H1 (cell line): Measurements from ENCODE around the gene TLR2. TPM values are rescaled to one million over a fixed set of nuclear protein-coding genes. Genes with fewer than 3 reads are reported as not detected.

Experiments used
- CTCF ChIA-PET: fragments of 300-600 bp; sonication (Branson Sonifier 250); formaldehyde crosslinking; loops from one replicate; lab custom pipeline; 2021; ENCODE audit not compliant: partially characterized antibody; lab: Charles Lee
- POLR2A ChIA-PET: fragments of 300-600 bp; sonication (Branson Sonifier 250); formaldehyde crosslinking; loops from one replicate; lab custom pipeline; 2021; ENCODE audit warnings: inconsistent platforms; ENCODE audit not compliant: partially characterized antibody; lab: Charles Lee
- DNase-seq, 2 experiments: peaks; one replicate each; pipeline versions ENCODE4 v3.0.0 to v3.0.0-alpha.2; 2010 to 2022; ENCODE audit warnings: low spot score in 2 of 2, low read depth in 1 of 2, mixed read lengths in 1 of 2
- FAIRE-seq: peaks from 2 replicates; lab custom pipeline; 2011; peaks lifted over from hg19 to GRCh38; lab: Jason Lieb, UNC
- H2AFZ ChIP-seq: 2 replicates; pipeline ENCODE4 v1.8.1; 2012; ENCODE audit warnings: low read length, inconsistent platforms
- H2AK5ac ChIP-seq: 2 replicates; pipeline ENCODE4 v1.6.1; 2013; ENCODE audit warnings: low read depth, low read length
- H2BK120ac ChIP-seq: replicated peaks from 2 replicates; pipeline ENCODE3; 2013; ENCODE audit warnings: low read depth, low read length, inconsistent platforms
- H2BK12ac ChIP-seq: 2 replicates; pipeline ENCODE4 v1.6.1; 2013; ENCODE audit warnings: low read depth, low read length
- H2BK15ac ChIP-seq: 2 replicates; pipeline ENCODE4 v1.6.1; 2013; ENCODE audit warnings: low read length
- H2BK20ac ChIP-seq: 2 replicates; pipeline ENCODE4 v1.6.1; 2013; ENCODE audit warnings: low read length
- H2BK5ac ChIP-seq: 2 replicates; pipeline ENCODE4 v1.6.1; 2013; ENCODE audit warnings: low read depth, low read length
- H3K14ac ChIP-seq: 2 replicates; pipeline ENCODE4 v1.6.1; 2013; ENCODE audit warnings: inconsistent platforms; ENCODE audit not compliant: insufficient read length
- H3K18ac ChIP-seq: 2 replicates; pipeline ENCODE4 v1.6.1; 2013; ENCODE audit warnings: low read length; ENCODE audit errors: extremely low read depth
- H3K23ac ChIP-seq: 2 replicates; pipeline ENCODE4 v1.6.1; 2013; ENCODE audit warnings: inconsistent platforms; ENCODE audit not compliant: insufficient read length
- H3K23me2 ChIP-seq: 2 replicates; pipeline ENCODE4 v1.6.1; 2013; ENCODE audit warnings: low read depth, low read length
- H3K27ac ChIP-seq: 2 replicates; pipeline ENCODE4 v1.6.1; 2011; ENCODE audit warnings: low read depth, low read length, inconsistent platforms
- H3K27me3 ChIP-seq, 4 experiments: replicated peaks in 1 of 4; 1 replicate in 1 of 4; 2 replicates in 3 of 4; pipeline versions ENCODE4 v1.6.1 to v1.8.1; 2011 to 2013; ENCODE audit warnings: low read length in 3 of 4, mild to moderate bottlenecking in 3 of 4, inconsistent platforms in 2 of 4, mixed read lengths in 2 of 4, moderate library complexity in 1 of 4; ENCODE audit not compliant: control insufficient read depth in 3 of 4, insufficient read depth in 3 of 4; ENCODE audit errors: extremely low read depth in 1 of 4
- H3K36me3 ChIP-seq, 4 experiments: 2 replicates each; pipeline versions ENCODE4 v1.6.1 to v1.8.1; 2011 to 2013; ENCODE audit warnings: mild to moderate bottlenecking in 4 of 4, low read length in 3 of 4, moderate library complexity in 2 of 4, control low read depth in 1 of 4, inconsistent platforms in 1 of 4; ENCODE audit not compliant: insufficient read depth in 4 of 4, control insufficient read depth in 2 of 4
- H3K4ac ChIP-seq: replicated peaks from 2 replicates; pipeline ENCODE3; 2013; ENCODE audit warnings: low read length, low read depth, mixed read lengths, inconsistent platforms; ENCODE audit not compliant: insufficient read length
- H3K4me1 ChIP-seq, 4 experiments: replicated peaks in 1 of 4; 1 replicate in 1 of 4; 2 replicates in 3 of 4; pipeline versions ENCODE4 v1.6.1 to v1.8.1; 2011 to 2013; ENCODE audit warnings: low read length in 3 of 4, inconsistent platforms in 2 of 4, mixed read lengths in 1 of 4; ENCODE audit not compliant: insufficient read depth in 4 of 4, control insufficient read depth in 3 of 4
- H3K4me2 ChIP-seq, 2 experiments: 2 replicates each; pipeline versions ENCODE4 v1.6.1 to v1.8.1; 2011 to 2013; ENCODE audit warnings: low read depth in 2 of 2, low read length in 2 of 2, control low read depth in 1 of 2, inconsistent platforms in 1 of 2, mild to moderate bottlenecking in 1 of 2; ENCODE audit not compliant: insufficient read depth in 1 of 2
- H3K4me3 ChIP-seq, 4 experiments: fragments of 200-600, 300-600 bp in 1 of 4; sonication (generic), shearing (Covaris generic), sonication (Bioruptor Twin) in 1 of 4; 2 replicates each; pipeline versions ENCODE4 v1.5.1 to v1.8.1; 2011 to 2016; ENCODE audit warnings: low read length in 4 of 4, low read depth in 3 of 4, control low read depth in 2 of 4, inconsistent platforms in 2 of 4, mild to moderate bottlenecking in 2 of 4, mixed read lengths in 1 of 4, moderate library complexity in 1 of 4; ENCODE audit not compliant: insufficient read depth in 2 of 4; ENCODE audit errors: extremely low read depth in 1 of 4
- H3K56ac ChIP-seq: replicated peaks from 2 replicates; pipeline ENCODE3; 2013; ENCODE audit warnings: low read depth, mild to moderate bottlenecking, mixed read lengths, low read length, inconsistent platforms; ENCODE audit not compliant: insufficient read length
- H3K79me1 ChIP-seq: 2 replicates; pipeline ENCODE4 v1.6.1; 2013; ENCODE audit warnings: low read depth, low read length, control low read depth
- H3K79me2 ChIP-seq, 2 experiments: 2 replicates each; pipeline versions ENCODE4 v1.6.1 to v1.8.1; 2012 to 2013; ENCODE audit warnings: low read length in 2 of 2, mild to moderate bottlenecking in 2 of 2, inconsistent platforms in 1 of 2; ENCODE audit not compliant: insufficient read depth in 2 of 2, control insufficient read depth in 1 of 2
- H3K9ac ChIP-seq, 4 experiments: replicated peaks in 1 of 4; 1 replicate in 1 of 4; 2 replicates in 3 of 4; pipeline versions ENCODE4 v1.6.1 to v1.8.1; 2011 to 2013; ENCODE audit warnings: low read depth in 3 of 4, low read length in 3 of 4, control low read depth in 2 of 4, mild to moderate bottlenecking in 2 of 4, moderate library complexity in 2 of 4, inconsistent platforms in 1 of 4; ENCODE audit errors: extremely low read depth in 1 of 4
- H3K9me3 ChIP-seq, 2 experiments: 2 replicates each; pipeline versions ENCODE4 v1.6.1 to v1.8.1; 2012 to 2013; ENCODE audit warnings: mild to moderate bottlenecking in 2 of 2, moderate library complexity in 2 of 2, control low read depth in 1 of 2, inconsistent platforms in 1 of 2, low read depth in 1 of 2, low read length in 1 of 2, mixed read lengths in 1 of 2; ENCODE audit not compliant: insufficient read depth in 2 of 2
- H4K20me1 ChIP-seq, 2 experiments: replicated peaks in 1 of 2; 2 replicates each; pipeline versions ENCODE3 to v1.8.1; 2011 to 2013; ENCODE audit warnings: inconsistent platforms in 2 of 2, low read length in 2 of 2, mild to moderate bottlenecking in 1 of 2; ENCODE audit not compliant: insufficient read depth in 2 of 2, control insufficient read depth in 1 of 2
- H4K5ac ChIP-seq: 2 replicates; pipeline ENCODE4 v1.6.1; 2013; ENCODE audit warnings: low read length, low read depth, mixed read lengths, inconsistent platforms; ENCODE audit not compliant: insufficient read length
- H4K8ac ChIP-seq: 2 replicates; pipeline ENCODE4 v1.8.0; 2013; ENCODE audit warnings: mild to moderate bottlenecking, moderate library complexity, low read length, inconsistent platforms; ENCODE audit not compliant: insufficient read depth; ENCODE audit errors: extremely low read depth
- H4K91ac ChIP-seq: replicated peaks from 2 replicates; pipeline ENCODE3; 2013; ENCODE audit warnings: low read length, mixed read lengths, inconsistent platforms; ENCODE audit not compliant: insufficient read length
- SIN3A ChIP-seq, 2 experiments: IDR thresholded peaks in 1 of 2; conservative IDR thresholded peaks in 1 of 2; 2 replicates each; pipeline ENCODE4 v1.6.1; 2011 to 2012; ENCODE audit warnings: low read length in 2 of 2, improper control_type of control experiment in 1 of 2, low read depth in 1 of 2, mild to moderate bottlenecking in 1 of 2
- WGBS, 2 experiments: shearing (Covaris generic) in 1 of 2; methylation state at CpG; one replicate each; pipeline versions ENCODE4 v1.1.6 to v1.1.7; 2013 to 2015; ENCODE audit warnings: low lambda C conversion rate in 2 of 2, mixed read lengths in 2 of 2, inconsistent platforms in 1 of 2, low coverage in 1 of 2, missing lambda C conversion rate in 1 of 2; ENCODE audit not compliant: insufficient replicate concordance in 2 of 2, insufficient coverage in 1 of 2, insufficient read length in 1 of 2; ENCODE audit errors: extremely low coverage in 1 of 2, missing lambda C conversion rate in 1 of 2; 5-methylcytosine and 5-hydroxymethylcytosine counted together
- polyA plus RNA-seq, 7 experiments: library from polyadenylated mRNA; depleted of rRNA in 3 of 7; stranded (reverse) in 5 of 7; unstranded in 2 of 7; fragments of >200 nt in 5 of 7; fragments of 200-250 nt in 2 of 7; gene quantifications; 1 replicate in 5 of 7; 2 replicates in 1 of 7; 4 replicates in 1 of 7; pipeline versions ENCODE4 v1.2.1 to v1.2.3, GENCODE V29; 2011 to 2013; ENCODE audit warnings: missing spikeins in 2 of 7, mixed read lengths in 2 of 7
- total RNA-seq: library from RNA; stranded (reverse); fragmentation: NEBNext Ultra II Directional; extraction: Animal tissue kit (Norgen Biotek cat#: 25700); gene quantifications from 2 replicates; pipeline ENCODE4 v1.2.1, GENCODE V29; 2021
- TF ChIP-seq, protein P1 (sequence below): IDR thresholded peaks from 2 replicates; pipeline ENCODE4 v1.6.1; 2012; ENCODE audit warnings: low read length, inconsistent platforms

The TLR2 gene
- total and polyA plus RNA-seq, 2 of the 8 experiments (the other 6 are each of a cell fraction or from before 2014, with no cell fraction given), result 1.3 TPM

- 94% methylated on average over 5 of the region's 5 CpGs; no CpG with 5 or more reads in 1 of the 2 experiments for WGBS, 2 experiments
- H3K79me1 ChIP-seq, result no peaks in the 10 kb centered on the region
- no peak overlapping the region for H4K8ac ChIP-seq
- FAIRE-seq, result no peak
- TF ChIP-seq, protein P1, sequence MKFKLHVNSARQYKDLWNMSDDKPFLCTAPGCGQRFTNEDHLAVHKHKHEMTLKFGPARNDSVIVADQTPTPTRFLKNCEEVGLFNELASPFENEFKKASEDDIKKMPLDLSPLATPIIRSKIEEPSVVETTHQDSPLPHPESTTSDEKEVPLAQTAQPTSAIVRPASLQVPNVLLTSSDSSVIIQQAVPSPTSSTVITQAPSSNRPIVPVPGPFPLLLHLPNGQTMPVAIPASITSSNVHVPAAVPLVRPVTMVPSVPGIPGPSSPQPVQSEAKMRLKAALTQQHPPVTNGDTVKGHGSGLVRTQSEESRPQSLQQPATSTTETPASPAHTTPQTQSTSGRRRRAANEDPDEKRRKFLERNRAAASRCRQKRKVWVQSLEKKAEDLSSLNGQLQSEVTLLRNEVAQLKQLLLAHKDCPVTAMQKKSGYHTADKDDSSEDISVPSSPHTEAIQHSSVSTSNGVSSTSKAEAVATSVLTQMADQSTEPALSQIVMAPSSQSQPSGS, result no peak
- TF ChIP-seq SIN3A (conservative IDR thresholded peaks at IDR 0.05 in 1 of 2, IDR thresholded peaks at IDR 0.05 in 1 of 2; ENCODE audit: low read depth in 1 of 2, low read length in 2 of 2), result no peak
- TF ChIP-seq, all 59 proteins: peak for 0
- Histone ChIP-seq H3K27me3 (no peaks in the 10 kb centered on the region), H4K20me1 (no peaks in the 10 kb centered on the region), H2AFZ (no peak overlapping the region), H3K4me3 (no peak overlapping the region), H3K79me2 (no peaks in the 10 kb centered on the region), H3K27ac (no peak overlapping the region), H4K91ac (no peak overlapping the region), H3K4ac (no peak overlapping the region), H3K4me2 (no peak overlapping the region), H2BK5ac (no peak overlapping the region), H4K5ac (no peak overlapping the region), H2BK120ac (no peak overlapping the region), H2BK20ac (no peak overlapping the region), H3K9ac (no peak overlapping the region), H3K14ac (no peak overlapping the region), H2BK12ac (no peak overlapping the region), H3K18ac (no peak overlapping the region), H2BK15ac (no peak overlapping the region), H3K4me1 (no peaks in the 10 kb centered on the region), H3K56ac (no peak overlapping the region), H3K9me3 (no peaks in the 10 kb centered on the region), H3K23ac (no peak overlapping the region), H2AK5ac (no peak overlapping the region), H3K36me3 (no peaks in the 10 kb centered on the region; a peak in 1 of 8 replicates), H3K23me2 (no peaks in the 10 kb centered on the region)
- ChIA-PET CTCF (interaction anchor here (0.8 to 1.9 kb wide), 8 partner anchors 18 to 300 kb away, joined by 3 to 11 read pairs (median 3); no protein-coding TSS in a partner anchor), POLR2A (interaction anchor here (1.3 kb wide), 1 partner anchor 33 kb away, joined by 4 read pairs; no protein-coding TSS in a partner anchor)
- DNase-seq, result no peak
Observed at GRCh38 chr4:153725136-153725830, 41.2 kb downstream of the TLR2 start.
